SJSA1 (cell line): ENCODE data around the gene OSBPL10. TPM values are rescaled to one million over a fixed set of nuclear protein-coding genes. Genes with fewer than 3 reads are reported as not detected.

Experiments used
- DNase-seq, 2 experiments: peaks; one replicate each; pipeline ENCODE4 v3.0.0-alpha.2; 2015 to 2020; ENCODE audit warnings: low spot score in 2 of 2, low read depth in 1 of 2
- H3K27ac ChIP-seq: fragments of 250-450 bp; sonication (Bioruptor Pico); 2 replicates; pipeline ENCODE4 v1.5.1; 2020; ENCODE audit warnings: mild to moderate bottlenecking, moderate library complexity
- H3K27me3 ChIP-seq: fragments of 250-450 bp; sonication (Bioruptor Pico); replicated peaks from 2 replicates; pipeline ENCODE4 v1.5.1; 2020; ENCODE audit warnings: mild to moderate bottlenecking, moderate library complexity
- H3K36me3 ChIP-seq: fragments of 250-450 bp; sonication (Bioruptor Pico); 2 replicates; pipeline ENCODE4 v1.5.1; 2020; ENCODE audit warnings: mild to moderate bottlenecking
- H3K4me1 ChIP-seq: fragments of 250-450 bp; sonication (Bioruptor Pico); replicated peaks from 2 replicates; pipeline ENCODE4 v1.6.1; 2021; ENCODE audit warnings: mild to moderate bottlenecking
- H3K4me3 ChIP-seq: fragments of 250-450 bp; sonication (Bioruptor Pico); 2 replicates; pipeline ENCODE4 v1.5.1; 2020; ENCODE audit warnings: mild to moderate bottlenecking
- H3K9me3 ChIP-seq: fragments of 250-450 bp; sonication (Bioruptor Pico); replicated peaks from 2 replicates; pipeline ENCODE4 v1.5.1; 2020; ENCODE audit warnings: mild to moderate bottlenecking
- total RNA-seq: library from RNA; depleted of rRNA; stranded (reverse); fragments of >200 nt; shearing (Covaris generic); gene quantifications from 2 replicates; pipeline ENCODE4 v1.2.3, GENCODE V29; 2014

OSBPL10 gene
- total RNA-seq, 1 experiment from 2014 or later, result 6.9 TPM

DNA sequence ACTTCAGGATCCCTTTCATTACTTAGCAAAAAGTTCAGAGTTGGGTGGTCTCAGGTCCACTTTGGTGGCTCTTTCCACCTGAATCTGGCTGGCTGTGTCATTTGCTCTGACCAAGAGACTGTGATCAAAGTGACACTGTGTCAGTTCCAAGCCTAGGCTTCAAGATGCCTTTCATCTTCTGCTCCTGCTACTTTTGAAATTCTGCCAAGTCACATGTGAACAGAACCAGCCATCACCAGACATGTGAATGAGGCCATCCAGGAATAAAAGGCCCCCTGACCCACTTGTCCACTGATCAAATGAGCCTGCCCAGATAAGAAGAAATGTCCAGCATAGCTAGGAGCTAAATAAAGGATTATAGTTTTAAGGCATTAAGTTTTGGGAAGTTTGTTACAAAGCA, 132.2 kb downstream of the OSBPL10 start:
- no peaks in the 10 kb centered on the region for H3K27me3 ChIP-seq
- H3K4me3 ChIP-seq, result no peak overlapping the region
- DNase-seq, result no peak

DNA sequence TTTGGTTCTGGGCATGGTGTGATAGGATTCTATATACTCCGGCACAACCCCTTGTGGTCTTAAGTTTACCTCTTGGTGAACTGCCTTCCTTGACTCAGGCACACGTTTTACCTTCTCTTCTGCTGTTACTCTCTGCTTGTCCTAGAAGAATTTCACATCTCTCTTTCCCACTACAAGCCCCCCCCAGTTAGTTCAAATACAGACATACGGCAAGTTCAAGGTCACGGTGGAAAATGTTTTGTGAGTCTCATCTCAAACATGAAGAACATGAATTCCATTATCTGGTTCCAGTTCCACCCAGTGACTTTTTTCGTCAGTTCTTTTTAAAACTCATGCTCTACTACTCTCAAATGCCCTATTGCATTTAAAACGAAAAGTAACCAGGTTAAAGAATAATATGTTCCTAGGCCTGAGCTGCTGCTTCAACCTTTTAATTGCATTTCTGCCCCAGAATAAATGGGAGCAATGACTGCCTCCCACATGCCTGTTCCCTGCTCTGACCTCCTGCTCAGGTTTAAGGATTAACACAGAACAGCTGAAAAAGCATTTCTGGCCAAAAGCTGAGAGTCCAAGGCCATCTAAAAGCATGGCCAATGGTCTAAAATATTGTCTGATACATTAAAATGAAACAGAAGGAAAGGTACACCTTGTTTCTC, 132.8 kb downstream of the OSBPL10 start:
- no peaks in the 10 kb centered on the region for H3K36me3 ChIP-seq
- no peaks in the 10 kb centered on the region for H3K9me3 ChIP-seq
- no peak for DNase-seq
- no peak overlapping the region for H3K27ac ChIP-seq
- no peak overlapping the region for H3K4me3 ChIP-seq
- no peaks in the 10 kb centered on the region for H3K27me3 ChIP-seq
- H3K4me1 ChIP-seq, result no peaks in the 10 kb centered on the region

More for the DNA sequence above, 132.2 kb downstream of the OSBPL10 start:
- H3K27ac ChIP-seq, result no peak overlapping the region
- H3K4me1 ChIP-seq, result no peaks in the 10 kb centered on the region
- H3K36me3 ChIP-seq, result no peaks in the 10 kb centered on the region
- no peaks in the 10 kb centered on the region for H3K9me3 ChIP-seq

GRCh38 chr3:31847760-31848159, 133.3 kb downstream of the OSBPL10 start:
- Histone ChIP-seq H3K4me1 (no peaks in the 10 kb centered on the region), H3K27me3 (no peaks in the 10 kb centered on the region), H3K4me3 (no peak overlapping the region), H3K9me3 (no peaks in the 10 kb centered on the region), H3K36me3 (no peaks in the 10 kb centered on the region), H3K27ac (no peak overlapping the region)
- DNase-seq, result no peak

DNA sequence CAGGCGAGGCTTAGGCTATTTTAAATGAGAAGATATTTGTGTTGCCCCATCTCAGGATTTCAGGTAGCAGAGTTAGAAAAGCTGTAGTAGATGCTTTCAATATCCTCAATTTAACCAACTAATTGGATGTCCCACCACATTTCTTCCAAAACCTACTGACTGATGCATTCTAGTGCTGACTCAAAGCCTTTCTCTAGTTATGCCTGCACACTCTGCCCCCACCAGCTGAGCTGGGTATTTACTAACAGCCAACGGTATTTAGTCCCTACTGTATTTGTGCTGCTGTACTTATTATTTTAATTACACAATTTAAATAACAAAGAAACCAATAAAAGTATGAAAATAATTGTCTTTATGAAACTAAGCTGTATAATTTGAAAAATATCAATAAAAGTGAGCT, 139.5 kb downstream of the OSBPL10 start:
- Histone ChIP-seq H3K4me3 (no peak overlapping the region), H3K36me3 (no peaks in the 10 kb centered on the region), H3K27ac (no peak overlapping the region), H3K9me3 (no peaks in the 10 kb centered on the region), H3K4me1 (no peaks in the 10 kb centered on the region), H3K27me3 (no peaks in the 10 kb centered on the region)
- DNase-seq, result no peak

GRCh38 chr3:31840252-31840651, 140.8 kb downstream of the OSBPL10 start:
- no peaks in the 10 kb centered on the region for H3K36me3 ChIP-seq
- H3K27ac ChIP-seq, result no peak overlapping the region
- no peaks in the 10 kb centered on the region for H3K27me3 ChIP-seq
- no peak overlapping the region for H3K4me3 ChIP-seq
- no peaks in the 10 kb centered on the region for H3K9me3 ChIP-seq
- H3K4me1 ChIP-seq, result no peaks in the 10 kb centered on the region
- no peak for DNase-seq

DNA sequence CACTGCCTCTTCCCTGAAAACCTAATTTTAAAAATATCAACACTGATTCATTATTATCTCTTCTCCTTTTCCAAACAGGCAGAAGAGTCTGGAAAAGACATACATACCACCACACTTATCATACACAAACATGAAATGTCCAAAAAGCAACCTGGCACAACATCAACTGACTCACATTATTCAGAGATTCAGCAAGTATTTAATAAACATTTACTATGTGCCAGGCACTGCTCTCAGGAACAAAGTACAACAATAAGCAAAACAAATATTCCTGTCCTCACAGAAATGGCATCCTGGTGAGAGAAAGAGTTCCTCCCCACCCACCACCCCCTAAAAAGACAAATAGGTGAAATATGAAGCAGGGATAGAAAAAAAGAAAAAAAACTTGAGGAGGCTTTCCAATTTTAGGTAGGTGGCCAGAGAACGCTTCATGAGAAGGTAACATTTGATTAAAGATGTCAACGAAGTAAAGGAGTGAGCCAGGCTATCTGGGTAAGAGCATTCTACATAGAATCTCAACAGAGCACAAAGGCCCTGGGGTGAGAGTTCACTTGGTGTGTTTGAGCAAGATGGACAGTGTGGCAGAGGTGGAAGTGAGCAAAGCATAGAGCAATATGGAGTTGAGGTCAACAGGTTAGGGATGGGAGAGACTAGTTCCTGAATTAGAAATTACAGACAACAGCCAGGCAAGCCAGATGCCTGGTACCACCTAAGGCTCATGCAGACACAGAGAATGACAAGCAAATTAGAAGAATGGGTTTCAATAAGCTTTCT, 141.7 kb downstream of the OSBPL10 start:
- H3K9me3 ChIP-seq, result no peaks in the 10 kb centered on the region
- DNase-seq, result no peak
- no peak overlapping the region for H3K27ac ChIP-seq
- no peaks in the 10 kb centered on the region for H3K36me3 ChIP-seq
- no peaks in the 10 kb centered on the region for H3K27me3 ChIP-seq
- H3K4me3 ChIP-seq, result no peak overlapping the region
- no peaks in the 10 kb centered on the region for H3K4me1 ChIP-seq

- no peaks in the 10 kb centered on the region for H3K9me3 ChIP-seq
- no peaks in the 10 kb centered on the region for H3K4me1 ChIP-seq
- no peak for DNase-seq
- H3K4me3 ChIP-seq, result no peak overlapping the region
- no peaks in the 10 kb centered on the region for H3K27me3 ChIP-seq
- no peak overlapping the region for H3K27ac ChIP-seq
- H3K36me3 ChIP-seq, result no peaks in the 10 kb centered on the region
Observed at GRCh38 chr3:31836131-31837075, 144.7 kb downstream of the OSBPL10 start.

- H3K4me1 ChIP-seq, result no peaks in the 10 kb centered on the region
- no peak overlapping the region for H3K4me3 ChIP-seq
- no peak for DNase-seq
- H3K9me3 ChIP-seq, result no peaks in the 10 kb centered on the region
- H3K27ac ChIP-seq, result no peak overlapping the region
- no peaks in the 10 kb centered on the region for H3K36me3 ChIP-seq
- H3K27me3 ChIP-seq, result no peaks in the 10 kb centered on the region
Observed at GRCh38 chr3:31833391-31834190, 147.5 kb downstream of the OSBPL10 start.

DNA sequence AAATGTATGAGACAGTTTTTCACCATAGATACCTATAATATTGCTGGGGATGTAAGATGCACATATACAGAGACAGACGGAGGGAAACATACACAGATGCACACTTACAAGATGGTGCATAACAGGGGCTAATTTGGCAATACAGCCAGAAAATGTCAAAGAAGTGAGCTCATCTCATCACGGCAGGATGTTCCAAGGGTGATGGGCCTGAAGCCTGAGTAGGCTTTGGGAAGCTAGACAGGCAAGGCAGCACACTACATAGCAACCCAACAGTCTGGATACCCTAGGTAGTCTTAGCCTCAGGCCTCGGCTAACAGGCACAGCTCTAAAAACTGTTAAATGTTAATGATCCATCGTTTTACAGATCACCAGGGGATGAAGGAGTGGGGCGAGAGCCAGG, 148.5 kb downstream of the OSBPL10 start:
- Histone ChIP-seq H3K27me3 (no peaks in the 10 kb centered on the region), H3K36me3 (no peaks in the 10 kb centered on the region)
- no peak for DNase-seq

GRCh38 chr3:31831591-31831990, 149.5 kb downstream of the OSBPL10 start:
- no peak for DNase-seq
- H3K27ac ChIP-seq, result no peak overlapping the region
- H3K36me3 ChIP-seq, result no peaks in the 10 kb centered on the region
- H3K4me1 ChIP-seq, result no peaks in the 10 kb centered on the region
- H3K27me3 ChIP-seq, result no peaks in the 10 kb centered on the region
- no peak overlapping the region for H3K4me3 ChIP-seq
- no peaks in the 10 kb centered on the region for H3K9me3 ChIP-seq

More for the DNA sequence above, 148.5 kb downstream of the OSBPL10 start:
- Histone ChIP-seq H3K9me3 (no peaks in the 10 kb centered on the region), H3K4me3 (no peak overlapping the region), H3K4me1 (no peaks in the 10 kb centered on the region), H3K27ac (no peak overlapping the region)

- H3K36me3 ChIP-seq, result no peaks in the 10 kb centered on the region
- no peaks in the 10 kb centered on the region for H3K4me1 ChIP-seq
- no peak overlapping the region for H3K27ac ChIP-seq
- no peaks in the 10 kb centered on the region for H3K9me3 ChIP-seq
- no peak overlapping the region for H3K4me3 ChIP-seq
- DNase-seq, result no peak
- H3K27me3 ChIP-seq, result no peaks in the 10 kb centered on the region
Observed at GRCh38 chr3:31829826-31830426, 151.1 kb downstream of the OSBPL10 start.

GRCh38 chr3:31829010-31829409, 152.1 kb downstream of the OSBPL10 start:
- H3K9me3 ChIP-seq, result no peaks in the 10 kb centered on the region

GRCh38 chr3:31828007-31828406, 153.1 kb downstream of the OSBPL10 start:
- H3K27ac ChIP-seq, result no peak overlapping the region

More at GRCh38 chr3:31829010-31829409, 152.1 kb downstream of the OSBPL10 start:
- DNase-seq, result no peak
- Histone ChIP-seq H3K27me3 (no peaks in the 10 kb centered on the region), H3K27ac (no peak overlapping the region), H3K36me3 (no peaks in the 10 kb centered on the region), H3K4me1 (no peaks in the 10 kb centered on the region), H3K4me3 (no peak overlapping the region)

More at GRCh38 chr3:31828007-31828406, 153.1 kb downstream of the OSBPL10 start:
- Histone ChIP-seq H3K4me1 (no peaks in the 10 kb centered on the region), H3K4me3 (no peak overlapping the region), H3K36me3 (no peaks in the 10 kb centered on the region), H3K27me3 (no peaks in the 10 kb centered on the region), H3K9me3 (no peaks in the 10 kb centered on the region)
- no peak for DNase-seq
